Endothelial cell of umbilical vein (primary cell): ENCODE data around the gene OPCML. TPM values are rescaled to one million over a fixed set of nuclear protein-coding genes. Genes with fewer than 3 reads are reported as not detected.

Experiments
- BruUV-seq: library from RNA; stranded (reverse); fragments of 400-500 nt; replicated peaks from 2 replicates; lab custom pipeline; 2021; lab: Mats Ljungman, UMichigan
- CTCF ChIA-PET: fragments of 300-600, 350-600 bp; sonication (Branson Sonifier 250); formaldehyde crosslinking; loops from one replicate; lab custom pipeline; 2021; ENCODE audit warnings: antibody characterized with exemption, inconsistent platforms; lab: Charles Lee
- POLR2A ChIA-PET: fragments of 300-600, 350-600 bp; sonication (Branson Sonifier 250); formaldehyde crosslinking; loops from one replicate; lab custom pipeline; 2021; ENCODE audit warnings: antibody characterized with exemption, inconsistent platforms; lab: Charles Lee
- DNase-seq: peaks from one replicate; pipeline ENCODE4 v3.0.0-alpha.2; 2011; ENCODE audit warnings: low read depth, low spot score
- FAIRE-seq: peaks from 2 replicates; lab custom pipeline; 2011; peaks lifted over from hg19 to GRCh38; lab: Jason Lieb, UNC
- H2AFZ ChIP-seq: 2 replicates; pipeline ENCODE4 v1.6.0; 2012; ENCODE audit warnings: low read depth, low read length, control low read depth, inconsistent platforms
- H3K27ac ChIP-seq: 2 replicates; pipeline ENCODE4 v1.5.1; 2011; ENCODE audit warnings: low read depth, mild to moderate bottlenecking, control low read depth, low read length, moderate library complexity; ENCODE audit not compliant: insufficient read depth
- H3K27me3 ChIP-seq, 2 experiments: 2 replicates each; pipeline versions ENCODE4 v1.6.0 to v1.6.1; 2011; ENCODE audit warnings: low read length in 2 of 2, mixed read lengths in 1 of 2; ENCODE audit not compliant: control insufficient read depth in 2 of 2, insufficient read depth in 2 of 2
- H3K36me3 ChIP-seq, 2 experiments: 2 replicates in 1 of 2; 3 replicates in 1 of 2; pipeline ENCODE4 v1.5.1; 2011; ENCODE audit warnings: low read length in 2 of 2, mild to moderate bottlenecking in 1 of 2, moderate library complexity in 1 of 2; ENCODE audit not compliant: control insufficient read depth in 2 of 2, insufficient read depth in 2 of 2; ENCODE audit errors: extremely low read depth in 1 of 2
- H3K4me1 ChIP-seq: 3 replicates; pipeline ENCODE4 v1.5.1; 2011; ENCODE audit warnings: mild to moderate bottlenecking, low read length; ENCODE audit not compliant: control insufficient read depth, insufficient read depth; ENCODE audit errors: extremely low read depth
- H3K4me2 ChIP-seq: 2 replicates; pipeline ENCODE4 v1.6.1; 2011; ENCODE audit warnings: low read length, control low read depth, mixed read lengths; ENCODE audit not compliant: insufficient read depth
- H3K4me3 ChIP-seq, 3 experiments: fragments of 200-600 bp in 1 of 3; sonication (generic), shearing (Covaris generic) in 1 of 3; replicated peaks in 1 of 3; 2 replicates each; pipeline ENCODE4 v1.5.1; 2011 to 2016; ENCODE audit warnings: control low read depth in 3 of 3, low read length in 3 of 3, mild to moderate bottlenecking in 2 of 3, inconsistent platforms in 1 of 3, low read depth in 1 of 3, moderate library complexity in 1 of 3; ENCODE audit not compliant: insufficient read depth in 1 of 3
- H3K79me2 ChIP-seq: 2 replicates; pipeline ENCODE4 v1.6.0; 2012; ENCODE audit warnings: low read length, inconsistent platforms; ENCODE audit not compliant: control insufficient read depth, insufficient read depth
- H3K9ac ChIP-seq: replicated peaks from 2 replicates; pipeline ENCODE3; 2011; ENCODE audit warnings: low read length, control low read depth; ENCODE audit not compliant: insufficient read depth; ENCODE audit errors: extremely low read depth
- H3K9me1 ChIP-seq: replicated peaks from 3 replicates; pipeline ENCODE4 v1.6.0; 2011; ENCODE audit warnings: mild to moderate bottlenecking, low read length; ENCODE audit not compliant: control insufficient read depth, insufficient read depth; ENCODE audit errors: extremely low read depth
- H3K9me3 ChIP-seq: replicated peaks from 2 replicates; pipeline ENCODE4 v1.5.1; 2012; ENCODE audit warnings: low read length, inconsistent platforms; ENCODE audit not compliant: control insufficient read depth, insufficient read depth
- H4K20me1 ChIP-seq: replicated peaks from 2 replicates; pipeline ENCODE3; 2011; ENCODE audit warnings: mild to moderate bottlenecking, low read length; ENCODE audit not compliant: control insufficient read depth, insufficient read depth; ENCODE audit errors: extremely low read depth
- CTCF ChIP-seq, 2 donors: IDR thresholded peaks; 1 replicate in 1 of 2; 2 replicates in 1 of 2; pipeline ENCODE4 v1.5.1; 2011; ENCODE audit warnings: low read length in 2 of 2, mild to moderate bottlenecking in 2 of 2, moderate library complexity in 2 of 2, control low read depth in 1 of 2, inconsistent platforms in 1 of 2, low read depth in 1 of 2; ENCODE audit not compliant: insufficient read depth in 1 of 2; ENCODE audit errors: extremely low read depth in 1 of 2
- EZH2 ChIP-seq: IDR thresholded peaks from 2 replicates; pipeline ENCODE4 v1.6.1; 2012; ENCODE audit warnings: borderline replicate concordance, low read depth, mild to moderate bottlenecking, moderate library complexity, low read length, inconsistent platforms; ENCODE audit not compliant: severe bottlenecking
- FOS ChIP-seq: IDR thresholded peaks from 2 replicates; pipeline ENCODE4 v1.6.1; 2011; ENCODE audit warnings: mild to moderate bottlenecking, low read length, moderate library complexity, borderline replicate concordance; ENCODE audit not compliant: insufficient read depth
- GATA2 ChIP-seq: IDR thresholded peaks from 2 replicates; pipeline ENCODE4 v1.7.0; 2011; ENCODE audit warnings: low read depth, mild to moderate bottlenecking, moderate library complexity, mixed read lengths, low read length; ENCODE audit not compliant: insufficient read length, insufficient read depth
- MYC ChIP-seq: IDR thresholded peaks from one replicate; pipeline ENCODE4 v1.6.1; 2011; ENCODE audit warnings: mild to moderate bottlenecking, low read depth, low read length
- POLR2A ChIP-seq: IDR thresholded peaks from 2 replicates; pipeline ENCODE4 v1.6.1; 2012; ENCODE audit warnings: low read depth, mild to moderate bottlenecking, control low read depth, low read length
- POLR2AphosphoS5 ChIP-seq: IDR thresholded peaks from 2 replicates; pipeline ENCODE4 v1.6.1; 2012; ENCODE audit warnings: low read depth, mild to moderate bottlenecking, control low read depth, low read length, moderate library complexity; ENCODE audit not compliant: insufficient read depth
- dilution Hi-C: fragments of 300-500 bp; cut with MboI; formaldehyde crosslinking; loops from one replicate; pipeline ENCODE4 v1.15.0; 2019; ENCODE audit warnings: low sequenced_read_pairs; ENCODE audit not compliant: extremely low pct_ligation_motif_present
- intact Hi-C: fragments of 100-400 bp; cut with micrococcal nuclease; formaldehyde crosslinking; loops from one replicate; pipeline ENCODE4 v1.10.0; 2022
- polyA plus RNA-seq, 4 experiments: library from polyadenylated mRNA; depleted of rRNA in 3 of 4; stranded (reverse) in 3 of 4; unstranded in 1 of 4; fragments of >200 nt; gene quantifications; 2 replicates each; pipeline versions ENCODE4 v1.2.1 to v1.2.3, GENCODE V29; 2011 to 2012; ENCODE audit warnings: missing spikeins in 1 of 4
- total RNA-seq: library from RNA; stranded (reverse); gene quantifications from 2 replicates; pipeline ENCODE4 v1.2.3, GENCODE V29; 2021

The OPCML gene
- total and polyA plus RNA-seq, 2 donors (not counting 3 experiments of a cell fraction or from before 2014, with no cell fraction given), result not detected

- Histone ChIP-seq H3K9me3 (no peaks in the 10 kb centered on the region), H3K36me3 (no peaks in the 10 kb centered on the region), H3K79me2 (no peaks in the 10 kb centered on the region), H3K4me1 (no peaks in the 10 kb centered on the region), H3K9ac (no peak overlapping the region), H3K9me1 (no peaks in the 10 kb centered on the region), H3K27me3 (no peaks in the 10 kb centered on the region), H3K27ac (no peak overlapping the region), H3K4me2 (no peak overlapping the region), H3K4me3 (no peak overlapping the region), H2AFZ (no peak overlapping the region), H4K20me1 (no peaks in the 10 kb centered on the region)
- intact Hi-C loops (no loop called here), dilution Hi-C loops (no loop called here)
- DNase-seq (no peak), FAIRE-seq (no peak)
- POLR2A ChIA-PET, result no interaction called here
- TF ChIP-seq EZH2, result no peak
- TF ChIP-seq FOS, result no peak
- no peak for TF ChIP-seq MYC
- no peak for TF ChIP-seq CTCF (IDR thresholded peaks at IDR 0.05; ENCODE audit: extremely low read depth in 1 of 2, insufficient read depth in 1 of 2, low read depth in 1 of 2, low read length in 2 of 2)
- no peak for TF ChIP-seq GATA2
- no peak for TF ChIP-seq POLR2AphosphoS5
- no peak for TF ChIP-seq POLR2A
- no TSS peak for BruUV-seq
- CTCF ChIA-PET, result no interaction called here
Measured at GRCh38 chr11:132734217-132734616, 798.1 kb downstream of the OPCML start.
